Esophagus muscularis mucosa (tissue), 4 donors: ENCODE data around the gene CILP2. TPM values are rescaled to one million over a fixed set of nuclear protein-coding genes. Genes with fewer than 3 reads are reported as not detected.

Source experiments
- DNase-seq: peaks from one replicate; pipeline ENCODE4 v3.0.0-alpha.2; 2017; ENCODE audit errors: extremely low spot score
- H3K27ac ChIP-seq, 4 donors: fragments of 200-600 bp; sonication (generic); replicated peaks in 1 of 4; 1 replicate in 3 of 4; 2 replicates in 1 of 4; pipeline ENCODE4 v1.5.1; 2016 to 2019; ENCODE audit warnings: mild to moderate bottlenecking in 1 of 4
- H3K27me3 ChIP-seq, 4 donors: fragments of 200-600 bp; sonication (generic); one replicate each; pipeline versions ENCODE4 v1.5.1 to v1.6.0; 2016 to 2019
- H3K36me3 ChIP-seq, 4 donors: fragments of 200-600 bp; sonication (generic); one replicate each; pipeline ENCODE4 v1.5.1; 2016 to 2019
- H3K4me1 ChIP-seq, 4 donors: fragments of 200-600 bp; sonication (generic); one replicate each; pipeline ENCODE4 v1.5.1; 2016 to 2019
- H3K4me3 ChIP-seq, 4 donors: fragments of 200-600 bp; sonication (generic); 1 replicate in 2 of 4; 2 replicates in 2 of 4; pipeline ENCODE4 v1.5.1; 2016 to 2019; ENCODE audit warnings: mild to moderate bottlenecking in 4 of 4, moderate library complexity in 1 of 4
- H3K9me3 ChIP-seq, 4 donors: fragments of 200-600 bp; sonication (generic); 1 replicate in 3 of 4; 2 replicates in 1 of 4; pipeline ENCODE4 v1.5.1; 2016 to 2019
- CTCF ChIP-seq, 3 experiments: fragments of 200-600 bp in 2 of 3; fragments of 450-650 bp in 1 of 3; sonication (generic) in 2 of 3; IDR thresholded peaks; one replicate each; pipeline ENCODE4 v1.5.1; 2017 to 2019; ENCODE audit warnings: antibody characterized with exemption in 3 of 3, mild to moderate bottlenecking in 2 of 3, moderate library complexity in 1 of 3
- EP300 ChIP-seq: sonication (generic); formaldehyde crosslinking; IDR thresholded peaks from one replicate; pipeline ENCODE4 v1.6.1; 2017; ENCODE audit warnings: antibody characterized with exemption
- POLR2A ChIP-seq: fragments of 450-650 bp; IDR thresholded peaks from one replicate; pipeline ENCODE4 v1.6.1; 2017; ENCODE audit warnings: antibody characterized with exemption, moderate library complexity, mild to moderate bottlenecking, low read depth
- POLR2AphosphoS5 ChIP-seq, 2 donors: sonication (generic); formaldehyde crosslinking; IDR thresholded peaks; one replicate each; pipeline ENCODE4 v1.6.1; 2017; ENCODE audit warnings: antibody characterized with exemption in 2 of 2
- WGBS: methylation state at CpG from one replicate; pipeline ENCODE4 v1.1.5; 2018; 5-methylcytosine and 5-hydroxymethylcytosine counted together
- intact Hi-C: fragments of 100-400 bp; cut with DNase I; formaldehyde crosslinking; loops from one replicate; pipeline ENCODE4 v1.15.1; 2023
- total RNA-seq, 4 donors: library from RNA; depleted of rRNA; stranded (reverse); fragments of >200 nt; gene quantifications; one replicate each; pipeline versions ENCODE4 v1.1.0 to v1.2.1, GENCODE V29; 2016

Gene CILP2
- total RNA-seq, 4 donors from 2014 or later = 0.13 to 0.52 (median 0.29) TPM

- Histone ChIP-seq H3K4me3 (no peak overlapping the region), H3K9me3 (no peaks in the 10 kb centered on the region), H3K4me1 (no peaks in the 10 kb centered on the region), H3K27me3 (no peaks in the 10 kb centered on the region), H3K36me3 (peaks cover 59 to 99% (median 93%) of the 10 kb centered on the region in 4 donors), H3K27ac (no peak overlapping the region)
- no peak for DNase-seq
- intact Hi-C loops = no loop called here
- WGBS = 91% methylated on average over 19 of the region's 19 CpGs
- no peak for TF ChIP-seq POLR2AphosphoS5 (IDR thresholded peaks at IDR 0.05)
- TF ChIP-seq EP300 = no peak
- TF ChIP-seq CTCF (IDR thresholded peaks at IDR 0.05) = no peak
Observed at GRCh38 chr19:19502281-19502680, 35.8 kb upstream of the CILP2 start.

- no peaks in the 10 kb centered on the region for H3K4me1 ChIP-seq
- intact Hi-C loops = no loop called here
- H3K36me3 ChIP-seq = peaks cover 53 to 99% (median 94%) of the 10 kb centered on the region in 4 donors
- no peak overlapping the region for H3K4me3 ChIP-seq
- WGBS = 87% methylated on average over 16 of the region's 18 CpGs
- H3K9me3 ChIP-seq = no peaks in the 10 kb centered on the region
- no peak for TF ChIP-seq POLR2AphosphoS5 (IDR thresholded peaks at IDR 0.05)
- TF ChIP-seq POLR2A = no peak
- TF ChIP-seq CTCF (IDR thresholded peaks at IDR 0.05) = no peak
- no peak for TF ChIP-seq EP300
- no peaks in the 10 kb centered on the region for H3K27me3 ChIP-seq
- H3K27ac ChIP-seq = no peak overlapping the region
- DNase-seq = no peak
Observed at GRCh38 chr19:19502808-19503602, 35.1 kb upstream of the CILP2 start.

GRCh38 chr19:19504754-19505668 is 33.1 kb upstream of the CILP2 start:
- 96% methylated on average over 9 of the region's 23 CpGs for WGBS
- intact Hi-C loops = no loop called here

GRCh38 chr19:19505669-19506326 is 32.3 kb upstream of the CILP2 start:
- TF ChIP-seq POLR2A = no peak
- no peak for TF ChIP-seq POLR2AphosphoS5 (IDR thresholded peaks at IDR 0.05)
- no peak for TF ChIP-seq EP300
- TF ChIP-seq CTCF (IDR thresholded peaks at IDR 0.05) = no peak
- Histone ChIP-seq H3K4me3 (no peak overlapping the region), H3K27ac (no peak overlapping the region), H3K9me3 (no peaks in the 10 kb centered on the region), H3K36me3 (peaks cover 38 to 73% (median 66%) of the 10 kb centered on the region in 4 donors), H3K27me3 (no peaks in the 10 kb centered on the region), H3K4me1 (no peaks in the 10 kb centered on the region)
- intact Hi-C loops = no loop called here
- DNase-seq = no peak
- 89% methylated on average over 22 of the region's 27 CpGs for WGBS

More at GRCh38 chr19:19504754-19505668, 33.1 kb upstream of the CILP2 start:
- DNase-seq = no peak
- Histone ChIP-seq H3K27me3 (no peaks in the 10 kb centered on the region), H3K9me3 (no peaks in the 10 kb centered on the region), H3K4me1 (no peaks in the 10 kb centered on the region), H3K27ac (no peak overlapping the region), H3K4me3 (no peak overlapping the region), H3K36me3 (peaks cover 40 to 80% (median 74%) of the 10 kb centered on the region in 4 donors)
- TF ChIP-seq POLR2A (no peak), POLR2AphosphoS5 (IDR thresholded peaks at IDR 0.05) (no peak), EP300 (no peak), CTCF (IDR thresholded peaks at IDR 0.05) (no peak)
